ENCODE data around the gene ARSA.

GRCh38 chr22:50625131-50625567 lies 2.8 kb downstream of the ARSA start:
- TF ChIP-seq USF1 (IDR thresholded peaks at IDR 0.05; ENCODE audit: borderline replicate concordance, low read depth) = no peak
- no peak for TF ChIP-seq CTCF (IDR thresholded peaks at IDR 0.05)
- TF ChIP-seq FOXJ3 (CRISPR knock-in tag; IDR thresholded peaks at IDR 0.05) = no peak
- no peak for TF ChIP-seq POLR2AphosphoS5 (IDR thresholded peaks at IDR 0.05; ENCODE audit: low read depth, low read length)
- no peak for TF ChIP-seq TCF12 (IDR thresholded peaks at IDR 0.05)
